Muscle of leg (tissue), 11 donors: ENCODE data around the gene ARHGAP6. TPM values are rescaled to one million over a fixed set of nuclear protein-coding genes. Genes with fewer than 3 reads are reported as not detected.
A peak's percentile ranks its signal among the peaks of the same experiment; 100 is the strongest.
"Not testable (repeated sequence)": the region's sequence is repeated elsewhere in the genome, so short reads cannot be mapped to it uniquely, and the experiment has no call there.

ENCODE experiments used
- DNase-seq: peaks from one replicate; pipeline ENCODE4 v3.0.0; 2013
- H3K27ac ChIP-seq: one replicate; pipeline ENCODE4 v1.5.1; 2013; ENCODE audit warnings: mild to moderate bottlenecking, low read length, control low read depth
- H3K27me3 ChIP-seq: one replicate; pipeline ENCODE4 v1.6.1; 2013; ENCODE audit warnings: low read length; ENCODE audit not compliant: control insufficient read depth, insufficient read depth
- H3K36me3 ChIP-seq: one replicate; pipeline ENCODE4 v1.6.1; 2013; ENCODE audit warnings: low read length; ENCODE audit not compliant: control insufficient read depth, insufficient read depth
- H3K4me1 ChIP-seq: one replicate; pipeline ENCODE4 v1.6.1; 2013; ENCODE audit warnings: low read length; ENCODE audit not compliant: control insufficient read depth, insufficient read depth
- H3K4me3 ChIP-seq: one replicate; pipeline ENCODE4 v1.5.1; 2013; ENCODE audit warnings: low read length, control low read depth
- H3K9me3 ChIP-seq: replicated peaks from 2 replicates; pipeline ENCODE4 v1.6.1; 2013; ENCODE audit warnings: low read depth, low read length; ENCODE audit not compliant: control insufficient read depth
- WGBS: methylation state at CpG from one replicate; pipeline ENCODE4 v1.1.5; 2013; ENCODE audit warnings: missing lambda C conversion rate; ENCODE audit not compliant: insufficient coverage; 5-methylcytosine and 5-hydroxymethylcytosine counted together
- polyA plus RNA-seq, 8 donors: library from polyadenylated mRNA; unstranded; fragments of 120-200 nt; gene quantifications; one replicate each; pipeline versions ENCODE4 v1.2.1 to v1.2.3, GENCODE V29; 2013; ENCODE audit warnings: inconsistent platforms in 1 of 8, low replicate concordance in 1 of 8; ENCODE audit not compliant: insufficient read length in 8 of 8, insufficient read depth in 1 of 8
- total RNA-seq: library from RNA; stranded (reverse); fragments of 120-200 nt; gene quantifications from one replicate; pipeline ENCODE4 v1.2.4, GENCODE V29; 2013

The ARHGAP6 gene
- total and polyA plus RNA-seq, 9 donors = 7.4 to 10.9 (median 9.3) TPM

GRCh38 chrX:11579636-11580600, 85.8 kb downstream of the ARHGAP6 start:
- H3K9me3 ChIP-seq = peaks cover 2% of the 10 kb centered on the region
- WGBS = no CpG with 5 or more reads among the region's 7 CpGs
- H3K27me3 ChIP-seq = peaks cover 2% of the 10 kb centered on the region
- H3K4me3 ChIP-seq = no peak overlapping the region
- no peaks in the 10 kb centered on the region for H3K4me1 ChIP-seq
- H3K36me3 ChIP-seq = no peaks in the 10 kb centered on the region
- H3K27ac ChIP-seq = no peak overlapping the region
- peak; percentile 10 for DNase-seq

GRCh38 chrX:11578301-11578700, 87.4 kb downstream of the ARHGAP6 start:
- no CpG with 5 or more reads among the region's 1 CpG for WGBS
- H3K9me3 ChIP-seq, H3K4me3 ChIP-seq, H3K27me3 ChIP-seq, H3K4me1 ChIP-seq, H3K36me3 ChIP-seq, H3K27ac ChIP-seq, DNase-seq: not testable (repeated sequence)

DNA sequence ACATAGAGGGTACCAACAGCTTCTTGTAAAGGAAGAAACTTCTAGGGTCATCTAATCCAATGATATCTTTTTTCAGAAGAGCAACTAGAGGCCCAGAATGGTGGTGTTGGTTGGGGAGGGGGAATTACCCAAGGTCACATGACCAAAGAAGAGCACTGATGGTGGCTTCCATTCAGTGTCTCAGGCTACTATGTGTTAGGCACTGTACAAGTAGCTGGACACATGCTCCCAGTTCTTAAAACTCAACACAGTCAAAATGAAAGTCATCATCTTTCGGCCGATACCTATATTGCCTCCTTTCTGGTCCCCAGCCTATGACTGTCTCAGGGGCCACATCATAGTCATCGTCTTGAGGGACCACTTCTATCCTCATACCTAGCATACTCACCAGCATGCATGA, 88.1 kb downstream of the ARHGAP6 start:
- DNase-seq = no peak
- Histone ChIP-seq H3K27ac (no peak overlapping the region), H3K4me3 (no peak overlapping the region), H3K9me3 (peaks cover 2% of the 10 kb centered on the region), H3K36me3 (no peaks in the 10 kb centered on the region), H3K27me3 (peaks cover 2% of the 10 kb centered on the region), H3K4me1 (no peaks in the 10 kb centered on the region)
- WGBS = 100% methylated on average over 2 of the region's 3 CpGs

DNA sequence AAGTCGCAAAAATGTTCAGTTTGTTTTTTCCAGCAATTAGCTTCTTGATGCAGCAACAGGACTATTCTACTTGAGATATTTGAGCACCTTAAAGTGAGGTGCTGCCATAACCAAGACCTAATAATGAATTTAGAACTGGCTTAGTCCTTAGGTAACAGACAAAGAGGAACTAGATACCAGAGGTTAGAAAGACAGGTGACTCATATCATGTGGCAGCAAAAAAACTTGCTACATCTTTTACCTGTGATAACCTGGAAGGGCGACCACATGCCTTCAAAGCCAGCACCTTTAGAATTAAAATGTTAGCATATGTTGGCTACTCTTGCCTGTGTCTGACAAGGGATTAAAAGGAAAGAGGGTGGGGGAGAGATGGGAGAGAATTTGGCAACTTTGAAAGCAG, 90.4 kb downstream of the ARHGAP6 start:
- no CpG with 5 or more reads among the region's 2 CpGs for WGBS
- Histone ChIP-seq H3K36me3 (no peaks in the 10 kb centered on the region), H3K4me3 (no peak overlapping the region), H3K27ac (no peak overlapping the region), H3K9me3 (peaks cover 2% of the 10 kb centered on the region), H3K27me3 (peaks cover 2% of the 10 kb centered on the region), H3K4me1 (no peaks in the 10 kb centered on the region)
- DNase-seq = no peak

DNA sequence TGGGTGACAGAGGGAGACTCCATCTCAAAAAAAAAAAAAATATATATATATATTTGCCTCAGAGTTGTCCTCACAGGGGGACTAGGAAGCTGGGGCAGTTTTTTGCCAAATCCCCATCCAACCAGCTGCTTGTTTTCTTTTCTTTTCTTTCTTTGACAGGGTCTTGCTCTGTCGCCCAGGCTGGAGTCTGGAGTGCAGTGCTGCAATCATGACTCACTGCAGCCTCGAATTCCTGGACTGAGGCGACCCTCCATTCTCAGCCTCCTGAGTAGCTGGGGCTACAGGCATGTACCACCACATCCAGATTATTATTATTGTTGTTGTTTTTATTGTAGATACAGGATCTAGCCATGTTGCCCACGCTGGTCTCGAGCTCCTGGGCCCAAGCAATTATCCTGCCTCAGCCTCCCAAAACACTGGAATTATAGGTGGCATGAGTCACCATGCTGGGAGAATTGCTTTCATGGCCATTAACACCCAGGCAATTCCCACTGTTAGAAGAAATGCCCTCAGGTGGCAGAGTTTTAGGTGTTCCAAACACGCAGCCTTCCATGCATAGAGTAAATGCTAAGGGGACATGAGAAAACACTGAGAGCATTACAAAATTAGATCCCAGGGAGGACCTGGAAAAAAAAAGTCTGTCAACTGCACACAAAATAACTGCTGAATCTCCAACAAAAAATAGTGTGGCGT, 98.0 kb downstream of the ARHGAP6 start:
- no peaks in the 10 kb centered on the region for H3K4me1 ChIP-seq

DNA sequence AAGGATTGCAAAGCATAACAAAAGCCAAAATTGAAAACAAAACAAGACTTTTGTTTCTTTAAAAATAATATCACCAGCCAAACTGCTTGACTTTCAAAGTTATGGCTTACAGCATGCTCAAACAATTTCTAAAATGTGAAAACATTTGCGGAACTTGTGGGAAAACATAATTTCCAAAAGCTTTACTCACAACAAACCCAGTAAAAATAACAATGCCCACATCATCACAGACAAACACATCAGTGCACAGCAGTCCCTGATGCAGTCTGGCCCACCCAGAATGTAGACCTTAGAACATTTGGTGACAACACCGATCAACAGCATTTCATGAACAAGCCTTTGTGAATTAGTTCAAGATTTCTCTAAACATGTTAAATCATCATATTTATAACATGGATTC, 98.9 kb downstream of the ARHGAP6 start:
- no peak overlapping the region for H3K4me3 ChIP-seq
- WGBS = 43% methylated on average over 1 of the region's 2 CpGs
- H3K4me1 ChIP-seq = no peaks in the 10 kb centered on the region
- H3K27ac ChIP-seq = no peak overlapping the region
- H3K27me3 ChIP-seq = peaks cover 9% of the 10 kb centered on the region
- DNase-seq = peak; percentile 27
- no peaks in the 10 kb centered on the region for H3K36me3 ChIP-seq
- no peaks in the 10 kb centered on the region for H3K9me3 ChIP-seq

More for the DNA sequence above, 98.0 kb downstream of the ARHGAP6 start:
- no peak for DNase-seq
- 83% methylated on average over 1 of the region's 7 CpGs for WGBS
- H3K36me3 ChIP-seq = no peaks in the 10 kb centered on the region
- H3K4me3 ChIP-seq = no peak overlapping the region
- H3K9me3 ChIP-seq = no peaks in the 10 kb centered on the region
- H3K27ac ChIP-seq = no peak overlapping the region
- peaks cover 7% of the 10 kb centered on the region for H3K27me3 ChIP-seq

GRCh38 chrX:11566173-11566572, 99.5 kb downstream of the ARHGAP6 start:
- Histone ChIP-seq H3K36me3 (no peaks in the 10 kb centered on the region), H3K9me3 (no peaks in the 10 kb centered on the region), H3K4me3 (no peak overlapping the region), H3K27me3 (peaks cover 11% of the 10 kb centered on the region), H3K27ac (no peak overlapping the region), H3K4me1 (no peaks in the 10 kb centered on the region)
- no peak for DNase-seq

DNA sequence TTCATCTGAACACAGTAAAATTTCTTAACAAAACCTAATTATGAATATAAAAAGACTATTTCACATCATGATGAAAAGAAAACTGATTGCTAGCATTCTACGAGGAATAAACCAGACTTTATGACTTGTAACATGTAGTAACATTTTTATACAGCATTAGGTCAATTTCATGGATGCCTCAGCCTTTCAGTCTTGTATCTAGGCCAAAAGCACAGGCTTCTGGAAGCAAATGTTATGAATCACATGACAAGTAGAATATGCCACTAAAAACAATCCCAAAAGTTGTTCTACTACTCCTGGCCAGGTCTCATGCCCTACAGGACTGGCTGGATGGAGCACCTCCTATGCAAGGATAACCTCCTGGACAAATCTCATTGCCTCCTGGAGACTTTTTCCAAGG, 101.2 kb downstream of the ARHGAP6 start:
- no peaks in the 10 kb centered on the region for H3K9me3 ChIP-seq
- H3K27me3 ChIP-seq = peaks cover 10% of the 10 kb centered on the region
- WGBS = no CpG with 5 or more reads among the region's 1 CpG
- no peaks in the 10 kb centered on the region for H3K4me1 ChIP-seq
- DNase-seq = no peak
- no peaks in the 10 kb centered on the region for H3K36me3 ChIP-seq
- no peak overlapping the region for H3K4me3 ChIP-seq
- H3K27ac ChIP-seq = no peak overlapping the region

DNA sequence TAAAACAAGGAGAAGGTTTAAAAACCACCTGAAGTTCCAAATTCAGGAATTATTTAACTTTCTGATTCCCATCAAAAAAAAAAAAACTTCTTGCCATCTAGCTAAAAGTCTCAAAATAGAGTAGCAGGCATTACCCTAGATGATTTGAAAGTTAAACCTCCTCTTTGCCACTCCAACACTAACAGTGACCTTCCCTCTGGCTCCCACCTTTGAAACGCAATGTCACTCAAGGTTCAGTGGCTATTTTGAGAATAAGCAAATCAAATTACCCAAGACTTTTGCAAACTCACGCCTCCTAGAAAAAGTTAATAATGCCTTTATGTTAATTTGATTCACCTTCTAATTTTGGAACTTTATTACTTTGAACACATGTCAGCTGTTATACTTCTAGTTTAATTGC, 103.2 kb downstream of the ARHGAP6 start:
- Histone ChIP-seq H3K27ac (no peak overlapping the region), H3K9me3 (no peaks in the 10 kb centered on the region), H3K4me1 (no peaks in the 10 kb centered on the region), H3K4me3 (no peak overlapping the region), H3K36me3 (no peaks in the 10 kb centered on the region), H3K27me3 (peaks cover 5% of the 10 kb centered on the region)
- no peak for DNase-seq
- no CpG with 5 or more reads among the region's 2 CpGs for WGBS

DNA sequence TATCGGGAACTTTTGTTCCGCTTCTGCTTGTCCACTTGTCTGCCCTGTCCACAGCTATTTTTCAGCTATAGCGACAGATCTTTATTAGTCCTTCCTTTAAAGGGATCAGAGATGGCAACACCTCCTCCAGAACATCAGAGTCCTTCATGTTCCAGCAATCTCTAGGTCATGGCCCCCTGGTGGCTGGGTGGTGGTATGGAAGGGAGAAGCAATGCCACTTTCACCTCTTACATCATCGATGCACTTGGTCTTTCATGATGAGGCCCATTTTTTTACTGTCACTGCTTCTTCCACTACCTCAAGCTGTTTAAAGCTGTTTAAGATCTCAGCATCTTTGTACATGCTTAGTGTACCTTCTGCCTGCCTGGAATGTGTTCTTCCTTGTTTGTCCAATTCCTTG, 106.7 kb downstream of the ARHGAP6 start:
- DNase-seq = no peak
- Histone ChIP-seq H3K27me3 (peaks cover 4% of the 10 kb centered on the region), H3K27ac (no peak overlapping the region), H3K9me3 (no peaks in the 10 kb centered on the region), H3K4me3 (no peak overlapping the region), H3K36me3 (no peaks in the 10 kb centered on the region), H3K4me1 (no peaks in the 10 kb centered on the region)
- WGBS = 94% methylated on average over 3 of the region's 4 CpGs
